Lung (tissue), 12 donors: Measurements from ENCODE around the gene MAP2. TPM values are rescaled to one million over a fixed set of nuclear protein-coding genes. Genes with fewer than 3 reads are reported as not detected.
A peak's percentile ranks its signal among the peaks of the same experiment; 100 is the strongest.

Experiments used
- ATAC-seq: fragments of 200-7000 bp; cut with Tn5 transposase; one replicate; pipeline ENCODE4 v1.9.1; 2020; ENCODE audit warnings: moderate number of reproducible peaks; ENCODE audit not compliant: insufficient read depth, low FRiP score
- DNase-seq, 3 donors: peaks; one replicate each; pipeline ENCODE4 v3.0.0-alpha.2; 2013 to 2017
- H3K27ac ChIP-seq, 2 donors: one replicate each; pipeline ENCODE4 v1.5.1; 2013; ENCODE audit warnings: mild to moderate bottlenecking in 2 of 2, moderate library complexity in 2 of 2, control low read depth in 1 of 2, inconsistent platforms in 1 of 2, low read depth in 1 of 2, low read length in 1 of 2
- H3K27me3 ChIP-seq, 3 donors: one replicate each; pipeline ENCODE4 v1.5.1; 2013; ENCODE audit warnings: low read length in 2 of 3; ENCODE audit not compliant: control insufficient read depth in 3 of 3, insufficient read depth in 3 of 3
- H3K36me3 ChIP-seq, 4 donors: one replicate each; pipeline ENCODE4 v1.5.1; 2013; ENCODE audit warnings: low read length in 4 of 4, mild to moderate bottlenecking in 1 of 4, moderate library complexity in 1 of 4; ENCODE audit not compliant: control insufficient read depth in 4 of 4, insufficient read depth in 4 of 4
- H3K4me1 ChIP-seq, 5 donors: one replicate each; pipeline ENCODE4 v1.5.1; 2013; ENCODE audit warnings: low read length in 5 of 5, mild to moderate bottlenecking in 2 of 5, moderate library complexity in 1 of 5; ENCODE audit not compliant: control insufficient read depth in 5 of 5, insufficient read depth in 5 of 5
- H3K4me3 ChIP-seq: one replicate; pipeline ENCODE4 v1.5.1; 2013; ENCODE audit warnings: mild to moderate bottlenecking, control low read depth, moderate library complexity
- H3K9ac ChIP-seq, 2 donors: one replicate each; pipeline ENCODE4 v1.5.1; 2013; ENCODE audit warnings: low read length in 2 of 2, control low read depth in 1 of 2; ENCODE audit not compliant: insufficient read depth in 1 of 2
- H3K9me3 ChIP-seq, 4 donors: one replicate each; pipeline ENCODE4 v1.5.1; 2013; ENCODE audit warnings: low read length in 3 of 4, mild to moderate bottlenecking in 1 of 4, moderate library complexity in 1 of 4; ENCODE audit not compliant: control insufficient read depth in 4 of 4, insufficient read depth in 3 of 4
- CTCF ChIP-seq: IDR thresholded peaks from 2 replicates; pipeline ENCODE4 v1.5.1; 2012; ENCODE audit warnings: mild to moderate bottlenecking; ENCODE audit errors: control extremely low read depth, extremely low read depth
- WGBS, 2 donors: extraction: QIAGEN DNeasy Blood & Tissue Kit; methylation state at CpG; one replicate each; pipeline ENCODE4 v1.1.7; 2013; 5-methylcytosine and 5-hydroxymethylcytosine counted together
- polyA plus RNA-seq, 2 donors: library from polyadenylated mRNA; stranded (reverse); fragments of 200-250 nt; gene quantifications; one replicate each; pipeline ENCODE4 v1.2.1, GENCODE V29; 2013
- total RNA-seq, 2 donors: library from RNA; depleted of rRNA in 1 of 2; stranded (reverse); fragments of >200 nt in 1 of 2; gene quantifications; one replicate each; pipeline ENCODE4 v1.2.1, GENCODE V29; 2014 to 2021
- donor health status: control.
- donor health status: control.
- donor health status: Bipolar disorder and iron deficiency.
- donor health status: healthy.
- donor health status: DM: yes; HTN: yes; CAD: no.

The MAP2 gene
- total and polyA plus RNA-seq, 4 donors: 6.5 to 18.7 (median 9.6) TPM

- ATAC-seq: no peak
- Histone ChIP-seq H3K4me1 (no peaks in the 10 kb centered on the region), H3K27ac (no peak overlapping the region), H3K9ac (no peak overlapping the region), H3K36me3 (no peaks in the 10 kb centered on the region), H3K4me3 (no peak overlapping the region), H3K9me3 (no peaks in the 10 kb centered on the region), H3K27me3 (peaks cover 0 to 6% (median 0%) of the 10 kb centered on the region in 3 donors)
- no peak for DNase-seq
- WGBS, 2 donors: 60 to 61% methylated on average over 5 of the region's 5 CpGs
- no peak for TF ChIP-seq CTCF
Measured at GRCh38 chr2:209389171-209389618, 34.7 kb upstream of the MAP2 start.

- ATAC-seq: no peak
- WGBS, 2 donors: 46 to 67% methylated on average over 1 of the region's 1 CpG
- TF ChIP-seq CTCF: no peak
Measured at GRCh38 chr2:209390839-209391238, 33.0 kb upstream of the MAP2 start.

GRCh38 chr2:209391776-209392401 lies 32.0 kb upstream of the MAP2 start:
- H3K9ac ChIP-seq: no peak overlapping the region
- no peak overlapping the region for H3K27ac ChIP-seq
- 50 to 73% methylated on average over 3 of the region's 3 CpGs for WGBS, 2 donors
- peaks cover 0 to 11% (median 2%) of the 10 kb centered on the region in 3 donors for H3K27me3 ChIP-seq
- no peak overlapping the region for H3K4me3 ChIP-seq
- no peak for DNase-seq
- H3K36me3 ChIP-seq: no peaks in the 10 kb centered on the region
- H3K4me1 ChIP-seq: no peaks in the 10 kb centered on the region
- no peak for TF ChIP-seq CTCF
- peak; percentile 34 for ATAC-seq
- no peaks in the 10 kb centered on the region for H3K9me3 ChIP-seq

More at GRCh38 chr2:209390839-209391238, 33.0 kb upstream of the MAP2 start:
- Histone ChIP-seq H3K4me1 (no peaks in the 10 kb centered on the region), H3K36me3 (no peaks in the 10 kb centered on the region), H3K27ac (no peak overlapping the region), H3K27me3 (peaks cover 0 to 9% (median 2%) of the 10 kb centered on the region in 3 donors), H3K9me3 (no peaks in the 10 kb centered on the region), H3K9ac (no peak overlapping the region), H3K4me3 (no peak overlapping the region)
- DNase-seq: no peak

GRCh38 chr2:209395229-209395628 lies 28.6 kb upstream of the MAP2 start:
- no peak overlapping the region for H3K9ac ChIP-seq
- WGBS, 2 donors: 90 to 93% methylated on average over 1 of the region's 1 CpG
- H3K4me1 ChIP-seq: no peaks in the 10 kb centered on the region
- H3K36me3 ChIP-seq: no peaks in the 10 kb centered on the region
- TF ChIP-seq CTCF: no peak
- peaks cover 0 to 5% (median 5%) of the 10 kb centered on the region in 3 donors for H3K27me3 ChIP-seq
- no peak overlapping the region for H3K27ac ChIP-seq
- H3K9me3 ChIP-seq: no peaks in the 10 kb centered on the region
- DNase-seq (no peak), ATAC-seq (no peak)
- no peak overlapping the region for H3K4me3 ChIP-seq
